Activated naive CD8-positive, alpha-beta T cell treated with anti-CD3 and anti-CD28 coated beads, Interleukin-2, amount 50 U/mL, for 24 hours (primary cell): ENCODE data around the gene FCHO1.

Experiments
- ATAC-seq: fragments of 150-1000 bp; cut with Tn5 transposase; one replicate; pipeline ENCODE4 v1.10.0; 2021
- DNase-seq: peaks from one replicate; pipeline ENCODE4 v3.0.0; 2021
- H3K27ac Mint-ChIP-seq: one replicate; pipeline ENCODE4 v1.8.0; 2021; ENCODE audit warnings: mild to moderate bottlenecking, mixed read lengths
- H3K27me3 Mint-ChIP-seq: one replicate; pipeline ENCODE4 v1.8.0; 2021; ENCODE audit warnings: mixed read lengths
- H3K36me3 Mint-ChIP-seq: one replicate; pipeline ENCODE4 v1.8.0; 2021; ENCODE audit warnings: low read depth, mixed read lengths
- H3K4me1 Mint-ChIP-seq: one replicate; pipeline ENCODE4 v1.8.0; 2021; ENCODE audit warnings: mixed read lengths
- H3K4me3 Mint-ChIP-seq: one replicate; pipeline ENCODE4 v1.8.0; 2021; ENCODE audit warnings: mild to moderate bottlenecking, moderate library complexity, mixed read lengths
- H3K9me3 Mint-ChIP-seq: one replicate; pipeline ENCODE4 v1.8.0; 2021; ENCODE audit warnings: mixed read lengths

FCHO1 gene

GRCh38 chr19:17748884-17749638 is 2.2 kb upstream of the FCHO1 start:
- Mint-ChIP-seq H3K4me1 (peaks cover 55% of the 10 kb centered on the region), H3K27ac (peak overlapping the region; percentile 64), H3K36me3 (no peaks in the 10 kb centered on the region), H3K9me3 (no peaks in the 10 kb centered on the region), H3K4me3 (peak overlapping the region; percentile 80), H3K27me3 (no peaks in the 10 kb centered on the region)
- DNase-seq (no peak), ATAC-seq (no peak)

DNA sequence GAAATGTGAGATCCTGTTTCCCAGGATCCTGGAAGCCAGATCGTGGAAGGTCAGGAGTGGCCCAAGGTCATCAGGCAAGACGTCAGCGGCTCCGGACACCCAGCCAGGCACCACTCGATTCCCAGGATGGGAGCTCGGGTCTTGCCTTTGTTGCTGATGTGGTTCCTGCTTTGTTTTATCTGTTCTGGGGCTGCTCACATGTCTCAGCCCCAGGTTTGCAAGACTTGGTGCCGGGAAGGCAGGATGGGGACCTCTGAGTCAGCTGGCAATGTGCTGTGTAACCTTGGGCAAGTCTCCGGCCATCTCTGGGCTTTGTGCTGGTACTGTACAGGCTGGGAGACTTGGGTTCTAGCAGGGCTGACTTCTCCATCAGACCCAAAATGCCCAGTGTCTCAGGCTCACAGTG is 1.4 kb upstream of the FCHO1 start:
- Mint-ChIP-seq H3K9me3 (no peaks in the 10 kb centered on the region), H3K27ac (peak overlapping the region; percentile 64), H3K36me3 (peaks cover 4% of the 10 kb centered on the region), H3K27me3 (no peaks in the 10 kb centered on the region), H3K4me1 (peaks cover 61% of the 10 kb centered on the region), H3K4me3 (peak overlapping the region; percentile 80)
- DNase-seq (peak; percentile 34), ATAC-seq (no peak)

GRCh38 chr19:17751912-17752273 is 616 bp downstream of the FCHO1 start:
- Mint-ChIP-seq H3K9me3 (no peaks in the 10 kb centered on the region), H3K36me3 (peaks cover 10% of the 10 kb centered on the region), H3K27me3 (no peaks in the 10 kb centered on the region), H3K27ac (peak overlapping the region; percentile 90), H3K4me1 (peaks cover 73% of the 10 kb centered on the region), H3K4me3 (peak overlapping the region; percentile 80)
- DNase-seq: no peak
- ATAC-seq: no peak

DNA sequence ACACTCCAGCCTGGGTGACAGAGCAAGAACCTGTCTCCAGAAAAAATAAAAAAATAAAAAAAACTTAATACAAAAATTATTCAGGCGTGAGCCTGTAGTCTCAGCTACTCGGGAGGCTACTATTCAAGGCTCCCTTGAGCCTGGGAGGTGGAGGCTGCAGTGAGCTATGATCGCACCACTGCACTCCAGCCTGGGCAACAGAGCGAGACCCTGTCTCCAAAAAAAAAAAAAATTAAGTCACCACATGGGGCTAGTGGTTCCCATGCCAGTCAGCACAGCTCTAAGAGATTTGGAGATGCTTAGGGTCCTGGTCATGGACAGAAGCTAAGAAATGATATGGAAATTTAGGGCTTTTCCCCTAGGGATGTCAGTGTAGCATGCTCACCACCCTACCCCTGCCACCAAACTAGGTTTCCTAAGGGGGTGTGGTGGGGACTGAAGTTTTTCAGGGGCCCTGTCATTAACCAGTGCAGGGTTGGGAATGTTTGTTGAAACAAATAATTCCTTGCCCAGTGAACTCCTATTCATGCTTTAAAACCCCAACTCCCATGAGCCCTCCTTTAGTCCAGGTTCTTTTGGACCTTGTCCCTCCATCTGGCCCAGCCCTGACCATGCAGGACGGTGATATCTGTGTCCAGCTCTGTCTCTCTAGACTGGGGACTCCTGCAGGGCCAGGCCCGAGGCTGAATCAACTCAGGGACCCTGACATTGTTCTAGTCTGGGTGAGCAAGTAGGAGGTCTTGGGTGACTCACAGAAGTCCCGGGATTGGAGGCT is 1.8 kb downstream of the FCHO1 start:
- DNase-seq: no peak
- Mint-ChIP-seq H3K4me1 (peaks cover 69% of the 10 kb centered on the region), H3K27ac (no peak overlapping the region), H3K4me3 (no peak overlapping the region), H3K27me3 (no peaks in the 10 kb centered on the region), H3K36me3 (peaks cover 15% of the 10 kb centered on the region), H3K9me3 (no peaks in the 10 kb centered on the region)
- ATAC-seq: no peak

DNA sequence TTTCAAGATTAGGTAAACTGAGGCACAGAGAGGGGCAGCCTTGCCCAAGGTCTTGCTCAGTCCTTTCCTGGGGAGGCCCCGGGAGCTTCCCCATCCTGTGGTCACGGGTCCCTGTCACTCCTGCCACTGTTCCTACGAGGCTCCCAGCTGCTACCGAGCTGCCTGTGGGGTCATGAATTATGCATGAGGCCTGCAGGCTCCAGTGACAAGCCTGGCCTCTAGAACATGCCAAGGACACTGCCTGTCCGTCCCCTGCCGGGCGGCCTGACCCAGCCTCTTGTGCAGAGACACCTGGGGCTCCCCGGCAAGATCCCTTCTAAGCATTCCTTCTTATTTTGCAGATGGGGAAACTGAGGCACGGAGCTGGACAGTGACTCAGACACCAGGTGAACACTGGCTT is 2.7 kb downstream of the FCHO1 start:
- DNase-seq: no peak
- peaks cover 19% of the 10 kb centered on the region for H3K36me3 Mint-ChIP-seq
- no peak for ATAC-seq
- H3K4me3 Mint-ChIP-seq: no peak overlapping the region
- no peaks in the 10 kb centered on the region for H3K9me3 Mint-ChIP-seq
- H3K4me1 Mint-ChIP-seq: peaks cover 64% of the 10 kb centered on the region
- no peak overlapping the region for H3K27ac Mint-ChIP-seq
- no peaks in the 10 kb centered on the region for H3K27me3 Mint-ChIP-seq

DNA sequence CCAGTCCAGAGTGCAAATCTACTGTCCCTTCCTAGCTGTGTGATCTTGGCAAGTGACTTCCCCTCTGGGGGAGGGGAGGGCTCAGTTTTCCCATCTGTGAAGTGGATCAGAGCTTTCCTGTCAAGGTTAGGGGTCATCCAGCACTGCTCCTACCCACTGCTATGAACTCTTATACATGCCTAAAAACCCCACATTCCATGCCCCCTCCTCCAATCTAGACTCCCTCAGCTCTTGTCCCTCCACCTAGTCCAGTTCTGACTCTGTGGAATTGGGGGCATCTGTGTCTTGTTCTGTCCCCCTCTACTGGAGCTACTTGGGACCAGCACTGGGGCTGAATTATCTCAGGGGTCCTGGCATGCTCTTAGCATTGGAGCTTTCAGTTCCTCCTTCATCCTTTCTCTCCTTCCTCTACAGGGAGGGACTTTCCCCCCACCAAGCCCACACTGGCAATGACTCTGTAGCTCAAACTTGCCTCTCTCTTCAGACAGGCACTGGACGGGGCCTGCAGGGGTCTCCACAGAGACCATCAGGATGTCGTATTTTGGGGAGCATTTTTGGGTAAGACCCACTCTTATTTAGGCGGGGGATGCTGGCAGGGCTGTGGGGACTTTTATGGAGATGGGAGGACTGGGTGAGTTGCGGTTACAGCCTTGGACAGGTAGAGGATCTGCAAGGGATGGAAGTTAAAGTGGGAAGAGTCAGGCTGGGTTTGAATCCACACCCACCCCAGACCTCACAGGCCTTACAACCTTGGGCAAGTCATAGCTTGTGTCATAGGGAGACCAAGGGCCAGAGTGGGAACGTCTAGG is 3.6 kb downstream of the FCHO1 start:
- Mint-ChIP-seq H3K4me3 (peak overlapping the region; percentile 27), H3K36me3 (peaks cover 24% of the 10 kb centered on the region), H3K4me1 (peaks cover 57% of the 10 kb centered on the region), H3K27ac (peak overlapping the region; percentile 87), H3K27me3 (no peaks in the 10 kb centered on the region), H3K9me3 (no peaks in the 10 kb centered on the region)
- no peak for DNase-seq
- peak; percentile 42 for ATAC-seq

DNA sequence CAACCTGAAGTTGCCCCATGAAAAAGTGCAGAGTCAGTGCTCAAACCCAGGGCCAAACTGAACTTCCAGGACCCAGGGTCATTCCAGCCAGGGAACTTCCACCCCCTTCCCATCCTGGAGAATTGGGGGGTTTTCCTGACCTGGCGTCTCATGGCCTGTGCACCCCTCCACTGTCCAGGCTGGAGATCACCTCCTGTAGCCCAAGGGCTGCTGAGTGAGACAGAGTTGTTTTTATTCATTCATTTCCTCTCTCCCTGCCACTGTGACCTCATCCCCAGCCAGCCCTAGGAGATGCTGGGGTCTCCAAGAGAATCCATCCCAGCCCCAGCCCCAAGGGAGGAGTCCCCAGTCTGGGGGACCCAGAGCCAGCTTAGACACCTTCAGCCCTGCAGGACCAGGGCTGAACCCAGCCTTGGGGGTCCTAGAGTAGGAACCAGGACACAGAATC is 4.2 kb downstream of the FCHO1 start:
- no peaks in the 10 kb centered on the region for H3K27me3 Mint-ChIP-seq
- no peak overlapping the region for H3K4me3 Mint-ChIP-seq
- DNase-seq: no peak
- no peak for ATAC-seq
- peak overlapping the region; percentile 54 for H3K27ac Mint-ChIP-seq
- H3K4me1 Mint-ChIP-seq: peaks cover 57% of the 10 kb centered on the region
- peaks cover 25% of the 10 kb centered on the region for H3K36me3 Mint-ChIP-seq
- no peaks in the 10 kb centered on the region for H3K9me3 Mint-ChIP-seq

DNA sequence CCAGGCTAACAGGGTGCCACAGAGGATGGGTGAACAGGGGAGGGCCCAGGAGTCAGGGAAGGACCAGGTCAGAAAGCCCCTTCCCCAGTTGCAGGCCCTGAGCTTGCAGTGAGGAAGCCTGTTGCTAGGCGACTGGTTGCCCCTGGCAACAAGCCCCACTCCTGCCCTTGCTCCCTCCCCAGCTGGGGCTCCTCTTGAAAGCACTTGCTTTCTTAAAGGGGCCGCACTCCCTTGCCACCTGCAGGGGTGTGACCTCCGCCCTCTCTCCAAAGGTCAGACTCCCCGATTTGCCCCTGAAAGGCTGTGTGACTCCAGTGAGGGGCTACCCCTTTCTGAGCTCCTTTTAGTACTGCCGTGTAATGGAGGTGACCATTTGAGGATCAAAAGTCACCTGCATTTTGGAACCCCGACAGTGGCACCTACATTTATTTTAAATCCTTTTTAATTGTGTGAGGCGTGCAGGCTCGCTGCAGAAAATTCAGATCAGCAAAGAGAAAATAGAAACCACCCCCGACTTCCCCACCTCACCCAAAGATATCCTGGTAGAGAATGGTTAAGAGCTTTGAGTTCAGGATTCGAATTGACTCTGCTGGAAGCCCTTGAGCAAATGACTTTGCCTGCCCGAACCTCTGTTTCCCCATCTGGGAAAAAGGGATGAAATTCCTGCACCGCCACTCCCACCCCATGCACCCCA is 4.8 kb downstream of the FCHO1 start:
- peak; percentile 54 for DNase-seq
- no peak for ATAC-seq
- no peak overlapping the region for H3K27ac Mint-ChIP-seq
- H3K27me3 Mint-ChIP-seq: no peaks in the 10 kb centered on the region
- H3K9me3 Mint-ChIP-seq: no peaks in the 10 kb centered on the region
- H3K36me3 Mint-ChIP-seq: peaks cover 29% of the 10 kb centered on the region
- H3K4me3 Mint-ChIP-seq: no peak overlapping the region
- H3K4me1 Mint-ChIP-seq: peaks cover 56% of the 10 kb centered on the region

GRCh38 chr19:17757125-17757524 is 5.8 kb downstream of the FCHO1 start:
- no peak overlapping the region for H3K27ac Mint-ChIP-seq
- no peak for ATAC-seq
- H3K4me3 Mint-ChIP-seq: no peak overlapping the region
- peaks cover 50% of the 10 kb centered on the region for H3K4me1 Mint-ChIP-seq
- no peaks in the 10 kb centered on the region for H3K27me3 Mint-ChIP-seq
- H3K9me3 Mint-ChIP-seq: no peaks in the 10 kb centered on the region
- H3K36me3 Mint-ChIP-seq: peaks cover 29% of the 10 kb centered on the region
- no peak for DNase-seq

DNA sequence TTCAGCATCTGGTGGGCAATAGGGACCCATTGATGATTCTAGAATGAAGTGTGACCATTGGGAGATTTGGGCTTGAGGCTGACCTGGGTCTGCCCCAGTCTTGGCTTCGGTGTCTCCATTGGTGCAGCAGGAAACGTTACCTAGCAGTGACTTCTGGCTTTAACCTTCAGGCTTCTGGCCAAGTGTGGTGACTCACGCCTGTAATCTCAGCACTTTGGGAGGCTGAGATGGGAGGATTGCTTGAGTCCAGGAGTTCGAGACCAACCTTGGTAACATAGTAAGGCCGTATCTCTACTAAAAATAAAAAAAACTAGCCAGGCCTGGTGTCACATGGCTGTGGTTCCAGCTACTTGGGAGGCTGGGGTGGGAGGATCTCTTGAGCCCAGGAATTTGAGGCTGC is 7.2 kb downstream of the FCHO1 start:
- no peak overlapping the region for H3K27ac Mint-ChIP-seq
- H3K4me3 Mint-ChIP-seq: no peak overlapping the region
- H3K36me3 Mint-ChIP-seq: peaks cover 36% of the 10 kb centered on the region
- DNase-seq (no peak), ATAC-seq (no peak)
- peaks cover 48% of the 10 kb centered on the region for H3K4me1 Mint-ChIP-seq
- no peaks in the 10 kb centered on the region for H3K27me3 Mint-ChIP-seq
- no peaks in the 10 kb centered on the region for H3K9me3 Mint-ChIP-seq

- Mint-ChIP-seq H3K4me3 (no peak overlapping the region), H3K36me3 (peaks cover 43% of the 10 kb centered on the region), H3K27me3 (no peaks in the 10 kb centered on the region), H3K27ac (no peak overlapping the region), H3K9me3 (no peaks in the 10 kb centered on the region), H3K4me1 (peaks cover 29% of the 10 kb centered on the region)
- DNase-seq (no peak), ATAC-seq (no peak)
These were observed 9.9 kb downstream of the FCHO1 start for GRCh38 chr19:17761148-17761547.

DNA sequence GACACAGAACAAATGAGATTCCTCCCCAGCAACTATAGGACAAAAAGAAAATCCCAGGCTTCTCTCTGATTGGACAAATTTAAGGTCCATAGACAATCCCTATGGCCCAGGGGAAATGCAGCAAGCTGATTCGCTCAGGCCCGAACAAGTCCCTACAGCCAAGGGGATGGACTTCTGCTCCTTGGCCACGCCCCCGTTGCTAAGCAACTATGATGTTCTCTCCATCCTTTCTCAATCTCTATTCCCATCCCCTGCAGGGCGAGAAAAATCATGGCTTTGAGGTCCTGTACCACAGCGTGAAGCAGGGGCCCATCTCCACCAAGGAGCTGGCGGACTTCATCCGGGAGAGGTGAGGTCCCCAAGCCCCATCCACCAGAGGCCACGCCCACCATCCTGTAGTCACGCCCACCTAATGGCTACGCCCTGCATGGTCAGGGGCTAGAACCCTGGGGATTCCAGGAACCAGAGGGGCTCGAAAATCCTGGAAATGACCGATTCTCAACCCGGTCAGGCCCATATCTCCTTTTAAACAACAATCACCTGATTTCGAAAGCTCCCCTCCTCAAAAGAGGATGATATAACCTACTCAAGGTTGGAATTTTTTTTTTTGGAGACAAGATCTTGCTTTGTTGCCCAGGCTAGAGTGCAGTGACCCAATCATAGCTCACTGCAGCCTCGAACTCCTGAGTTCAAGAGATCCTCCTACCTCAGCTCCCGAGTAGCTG is 11.4 kb downstream of the FCHO1 start:
- Mint-ChIP-seq H3K36me3 (peaks cover 41% of the 10 kb centered on the region), H3K27ac (no peak overlapping the region), H3K4me1 (peaks cover 25% of the 10 kb centered on the region), H3K27me3 (no peaks in the 10 kb centered on the region), H3K9me3 (no peaks in the 10 kb centered on the region), H3K4me3 (no peak overlapping the region)
- ATAC-seq (no peak), DNase-seq (no peak)

DNA sequence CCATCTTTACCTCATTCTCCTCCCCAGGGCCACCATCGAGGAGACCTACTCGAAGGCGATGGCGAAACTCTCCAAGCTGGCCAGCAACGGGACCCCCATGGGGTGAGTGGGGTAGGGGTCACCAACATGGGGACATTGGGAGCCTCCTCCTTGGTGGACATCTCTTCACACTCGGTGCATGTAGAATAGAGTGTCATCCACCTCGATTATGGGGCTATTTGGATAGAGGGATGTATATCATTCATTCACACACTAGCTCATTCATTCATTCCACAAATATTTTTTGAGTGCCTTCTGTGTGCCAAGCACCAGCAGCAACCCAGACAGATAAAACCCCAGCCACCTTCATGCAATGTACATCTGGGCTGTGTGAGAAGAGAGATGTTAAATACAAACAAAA is 13.1 kb downstream of the FCHO1 start:
- no peak for ATAC-seq

More for the DNA sequence above, 13.1 kb downstream of the FCHO1 start:
- H3K9me3 Mint-ChIP-seq: no peaks in the 10 kb centered on the region
- no peak for DNase-seq
- H3K4me1 Mint-ChIP-seq: peaks cover 21% of the 10 kb centered on the region
- peaks cover 37% of the 10 kb centered on the region for H3K36me3 Mint-ChIP-seq
- no peak overlapping the region for H3K27ac Mint-ChIP-seq
- H3K27me3 Mint-ChIP-seq: no peaks in the 10 kb centered on the region
- no peak overlapping the region for H3K4me3 Mint-ChIP-seq
